ENCODE measurements around the gene GLB1L2.

Gene GLB1L2

DNA sequence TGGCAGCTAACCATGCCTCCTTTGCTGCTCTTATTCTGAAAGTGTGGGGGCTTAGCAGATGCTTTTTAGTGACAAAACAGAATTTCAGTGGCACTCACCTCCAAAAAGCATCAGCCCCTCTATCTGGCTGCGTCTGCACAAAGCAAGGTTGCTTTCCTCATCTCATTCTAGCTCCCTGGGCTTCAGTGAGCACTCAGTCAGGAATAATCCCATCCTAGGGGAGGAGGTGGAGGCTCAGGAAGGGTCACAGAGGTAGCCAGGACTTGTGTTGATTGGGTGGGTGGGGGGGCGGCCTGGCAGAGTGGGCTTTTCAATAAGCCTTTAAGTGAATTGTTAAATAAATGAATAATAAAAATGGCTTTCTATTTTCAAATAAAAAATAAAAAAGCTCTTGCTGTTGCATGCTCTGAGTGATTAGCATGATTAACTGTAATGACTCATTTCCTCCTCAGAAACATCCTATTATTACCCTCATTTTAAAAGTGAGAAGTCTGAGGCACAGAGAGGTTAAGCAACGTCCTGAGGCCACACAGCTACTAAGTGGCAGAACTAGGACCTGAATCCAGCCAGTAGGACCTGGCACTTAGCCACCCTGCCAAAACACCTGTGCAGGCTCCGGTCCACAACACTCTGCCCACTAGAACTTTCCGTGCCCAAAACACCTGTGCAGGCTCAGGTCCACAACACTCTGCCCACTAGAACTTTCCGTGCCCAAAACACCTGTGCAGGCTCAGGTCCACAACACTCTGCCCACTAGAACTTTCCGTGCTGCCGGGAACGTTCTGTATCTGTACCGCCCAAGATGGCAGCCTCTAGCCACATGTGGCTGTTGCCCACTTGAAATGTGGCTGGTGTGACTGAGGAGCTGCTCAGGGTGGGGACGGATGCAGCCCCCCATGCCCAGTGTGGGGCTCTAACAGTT is 74.7 kb downstream of the GLB1L2 start:
- no peak for DNase-seq (ENCODE audit: low spot score)

DNA sequence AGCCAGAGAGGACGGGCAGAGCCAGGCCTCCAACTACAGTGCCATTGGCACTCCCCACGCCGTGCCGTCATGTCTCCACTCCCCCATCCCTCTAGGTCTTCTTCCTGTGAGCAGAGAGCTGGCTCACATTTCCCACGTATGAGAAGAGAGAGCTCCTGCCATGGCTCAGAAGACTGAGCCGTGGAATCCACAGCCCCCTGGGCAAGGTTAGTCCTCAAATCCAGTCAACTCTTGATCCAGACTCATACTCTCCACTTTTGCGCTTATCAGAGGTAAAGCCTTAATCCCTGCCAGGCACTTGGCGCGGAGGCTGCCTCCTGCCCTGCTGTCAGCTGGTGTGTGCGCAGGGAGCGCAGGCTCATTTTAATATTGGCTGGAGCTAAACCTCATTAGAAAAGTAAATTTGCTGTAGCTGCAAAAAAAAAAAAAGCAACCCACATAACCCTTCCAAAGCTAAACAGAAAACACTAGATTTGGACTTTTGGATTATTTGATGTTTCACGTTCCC is 75.6 kb downstream of the GLB1L2 start:
- no peak for DNase-seq (ENCODE audit: low spot score)

DNA sequence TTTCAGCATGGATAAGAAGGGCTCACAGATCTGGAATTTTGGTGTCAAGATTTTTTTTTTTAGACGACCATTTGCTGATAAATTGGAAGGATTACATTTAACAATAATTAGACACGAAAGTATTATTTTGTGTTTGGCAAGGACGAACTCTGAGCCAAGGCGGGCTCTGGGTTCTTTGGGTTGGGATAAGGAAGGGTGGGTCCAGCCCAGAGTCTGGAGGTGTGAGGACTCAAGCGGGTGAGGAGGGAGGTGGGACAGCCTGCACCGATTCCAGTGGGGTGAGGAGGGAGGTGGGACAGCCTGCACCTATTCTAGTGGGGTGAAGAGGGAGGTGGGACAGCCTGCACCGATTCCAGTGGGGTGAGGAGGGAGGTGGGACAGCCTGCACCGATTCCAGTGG is 76.1 kb downstream of the GLB1L2 start:
- DNase-seq (ENCODE audit: low spot score): no peak

DNA sequence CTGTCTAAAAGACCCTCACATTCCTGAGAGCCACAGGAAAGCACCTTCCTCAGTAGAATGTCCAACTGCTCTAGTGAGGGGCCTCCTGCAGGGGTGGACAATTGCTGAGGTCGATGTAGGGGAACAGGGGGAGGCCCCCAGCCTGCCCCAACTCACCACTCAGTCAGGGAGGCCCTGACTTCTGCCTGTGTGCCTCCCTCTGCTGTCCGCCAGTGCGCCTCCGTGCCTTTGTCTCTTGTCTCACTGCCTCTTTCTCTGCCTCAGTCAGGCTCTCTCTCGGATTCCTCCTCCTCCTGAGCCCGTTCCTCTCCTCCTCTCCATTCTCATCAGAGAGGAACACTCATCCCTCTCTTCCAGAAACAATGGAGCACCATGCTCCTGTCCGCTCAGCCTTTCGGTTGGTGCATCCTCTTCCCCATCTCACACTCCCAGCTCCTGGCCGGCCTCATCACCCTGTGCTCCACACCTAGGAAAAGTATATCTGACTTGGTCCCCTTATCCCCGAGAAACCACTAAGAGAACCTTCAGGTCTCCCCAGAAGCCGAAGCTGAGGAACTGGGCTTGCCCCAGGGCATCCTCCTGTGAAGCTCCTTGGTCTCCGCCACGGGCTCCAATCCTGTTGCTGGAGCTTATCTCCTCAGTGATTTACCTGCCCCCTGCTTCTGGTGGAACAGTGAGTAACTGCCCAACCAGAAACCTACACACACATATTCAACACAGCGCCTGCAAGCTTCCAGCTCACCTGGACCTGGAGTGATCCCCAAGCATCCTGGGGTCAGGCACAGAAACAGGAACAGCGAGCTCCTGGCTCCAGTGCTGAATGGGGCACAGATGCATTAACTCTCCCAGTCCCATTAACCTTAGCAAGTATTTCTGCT is 78.0 kb downstream of the GLB1L2 start:
- no peak for DNase-seq (ENCODE audit: low spot score)

DNA sequence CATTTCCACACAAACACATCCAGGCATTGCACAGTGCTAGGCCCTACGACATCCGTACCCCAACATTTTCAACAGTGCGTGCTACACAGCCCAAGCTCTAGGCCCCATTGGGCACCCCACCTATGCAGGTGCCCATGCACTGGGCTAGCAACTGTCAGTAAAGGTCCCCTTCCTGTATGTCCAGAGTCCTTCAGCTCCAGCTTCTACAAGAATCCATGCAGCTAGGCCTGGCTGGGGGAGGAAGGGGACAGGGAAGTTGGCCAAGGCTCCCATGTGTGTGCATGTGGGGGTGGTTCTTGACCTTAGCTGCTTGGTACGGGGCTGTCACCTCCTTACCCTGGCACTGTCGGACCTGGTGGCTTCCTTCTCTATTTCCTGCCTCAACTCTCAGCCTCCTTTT is 79.0 kb downstream of the GLB1L2 start:
- DNase-seq (ENCODE audit: low spot score): no peak

- no peak for DNase-seq (ENCODE audit: low spot score)
Measured at GRCh38 chr11:134412203-134413042, 80.6 kb downstream of the GLB1L2 start, which contains the start of gene B3GAT1. B3GAT1 (minus strand) TSS chr11:134412242; CDS start chr11:134387659, 24,583 bp downstream.

GRCh38 chr11:134413043-134413825 is 81.4 kb downstream of the GLB1L2 start:
- DNase-seq (ENCODE audit: low spot score): no peak

DNA sequence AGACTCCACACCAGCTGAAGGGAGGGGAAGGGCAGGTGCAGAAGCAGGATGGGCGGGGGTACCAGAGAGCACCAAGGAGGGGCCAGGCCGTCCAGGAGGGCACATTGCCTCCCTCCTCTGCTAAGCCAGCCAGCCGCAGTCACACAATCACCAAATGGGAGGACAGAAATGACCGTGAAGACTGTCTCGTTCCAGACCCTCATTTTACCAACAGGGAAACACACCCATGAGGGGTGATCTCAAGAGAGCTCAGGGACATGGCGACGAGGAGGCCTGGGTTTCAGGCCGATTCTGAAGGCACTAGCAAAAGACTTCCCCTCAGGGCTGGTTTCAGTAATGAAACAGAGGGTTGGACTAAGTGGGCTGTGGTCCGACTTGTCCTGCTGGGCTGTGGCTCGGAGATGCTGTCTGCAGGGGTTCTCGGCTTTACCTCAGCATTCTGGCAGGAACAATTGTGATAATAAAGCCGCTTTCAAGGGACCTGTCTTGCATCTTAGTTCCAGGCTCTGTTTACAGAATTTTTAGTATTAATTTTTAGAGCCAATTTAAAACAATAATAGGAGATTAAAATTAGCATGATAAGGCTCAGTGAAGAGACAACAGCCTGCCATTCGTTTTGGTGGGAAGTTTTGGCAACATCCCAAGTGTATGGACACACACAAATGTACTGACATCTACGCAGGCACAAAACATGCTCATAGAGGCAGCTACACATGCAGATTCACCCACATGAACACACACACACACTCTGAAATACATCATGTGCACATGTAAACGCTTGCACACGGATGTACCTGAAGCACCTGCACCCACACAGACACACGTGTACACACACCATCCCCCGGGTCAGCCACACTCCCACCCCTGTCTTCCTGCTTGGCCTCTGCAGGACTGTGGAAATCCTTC is 82.3 kb downstream of the GLB1L2 start:
- no peak for DNase-seq (ENCODE audit: low spot score)

DNA sequence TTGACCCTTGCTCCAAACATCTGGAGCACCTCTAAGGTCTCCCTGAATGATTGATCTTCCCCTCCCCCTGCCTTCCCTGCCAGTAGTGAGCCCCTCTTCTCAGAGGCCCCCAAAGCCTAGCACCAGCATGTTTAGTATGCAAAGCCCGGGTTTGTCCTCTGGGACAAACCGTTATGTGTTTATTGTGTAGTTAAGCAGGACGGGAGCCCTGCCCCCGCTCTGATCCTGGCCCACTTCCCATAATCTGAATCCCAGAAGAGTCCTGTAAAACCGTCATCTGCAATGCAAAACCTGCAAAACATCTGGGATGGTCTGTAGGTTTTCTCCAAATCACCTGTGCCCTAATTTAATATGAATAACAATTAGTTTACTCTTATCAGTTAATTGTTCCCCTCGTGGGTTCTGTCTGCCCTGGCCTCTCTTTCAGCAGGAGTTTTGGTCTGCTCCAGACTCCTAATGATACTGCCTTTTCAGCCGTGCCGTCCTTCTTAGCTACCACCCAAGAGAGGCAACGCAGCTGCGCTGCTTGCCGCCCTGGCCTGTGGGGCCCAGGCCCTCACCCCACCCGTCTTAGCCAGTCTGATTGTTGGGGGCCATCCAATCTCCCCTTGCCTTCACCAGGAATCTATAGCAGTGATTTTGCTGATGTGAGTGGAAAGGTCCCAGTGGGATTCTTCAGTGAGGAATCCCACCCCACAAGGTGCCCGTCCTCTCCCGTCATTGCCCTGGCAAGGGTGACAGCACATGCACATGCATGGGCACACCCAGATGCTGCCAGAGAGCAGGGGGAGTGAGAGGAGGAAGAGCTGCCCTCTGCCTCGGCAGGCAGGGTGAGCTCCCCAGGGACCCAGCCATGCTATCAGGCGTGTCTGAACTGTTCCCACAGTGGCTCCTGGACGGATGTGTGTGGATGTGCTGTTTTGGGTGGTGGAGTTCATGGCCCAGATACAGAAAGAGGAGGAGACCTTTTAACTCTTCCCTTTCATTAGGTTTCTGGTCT is 83.3 kb downstream of the GLB1L2 start:
- DNase-seq (ENCODE audit: low spot score): no peak

DNA sequence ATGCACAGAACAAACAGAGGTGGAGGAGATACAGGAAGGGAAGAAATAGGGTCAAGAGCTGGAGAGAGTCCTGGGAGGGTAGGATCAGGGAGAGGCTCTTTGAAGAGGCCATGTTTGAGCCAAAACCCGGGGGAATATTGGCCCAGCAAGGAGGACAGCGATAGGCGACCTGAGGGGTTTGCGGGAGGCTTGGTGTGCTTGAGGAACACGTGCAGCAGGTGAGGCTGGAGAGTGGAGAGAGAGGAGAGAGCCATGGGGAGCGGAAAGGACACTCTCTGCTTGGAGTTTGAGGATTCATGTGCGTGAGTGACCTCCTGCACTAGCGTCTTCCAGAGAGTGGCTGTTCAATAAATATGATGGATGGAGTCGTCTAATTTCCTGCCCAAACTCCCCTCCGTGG is 84.9 kb downstream of the GLB1L2 start:
- DNase-seq (ENCODE audit: low spot score): no peak

GRCh38 chr11:134417871-134418840 is 86.4 kb downstream of the GLB1L2 start:
- DNase-seq (ENCODE audit: low spot score): no peak

- no peak for DNase-seq (ENCODE audit: low spot score)
Measured at GRCh38 chr11:134423106-134423505, 91.3 kb downstream of the GLB1L2 start.

GRCh38 chr11:134425413-134425812 is 93.6 kb downstream of the GLB1L2 start:
- no peak for DNase-seq (ENCODE audit: low spot score)

Measured in GM03348 (cell line).